Activated CD4-positive, alpha-beta memory T cell treated with anti-CD3 and anti-CD28 coated beads, Interleukin-2, amount 10 ng/mL, durations not matched to agents 7 days and 5 days (primary cell): Measurements from ENCODE around the gene MRGPRG. TPM values are rescaled to one million over a fixed set of nuclear protein-coding genes. Genes with fewer than 3 reads are reported as not detected.

Experiments
- CTCF ChIA-PET: fragments of 350-600 bp; sonication (Branson Sonifier 250); formaldehyde crosslinking; loops from one replicate; lab custom pipeline; 2021; ENCODE audit warnings: antibody characterized with exemption, inconsistent platforms; lab: Charles Lee
- POLR2A ChIA-PET: fragments of 350-600 bp; sonication (Branson Sonifier 250); formaldehyde crosslinking; loops from one replicate; lab custom pipeline; 2021; ENCODE audit warnings: antibody characterized with exemption; lab: Charles Lee
- DNase-seq: peaks from one replicate; pipeline ENCODE4 v3.0.0-alpha.2; 2020
- H3K27ac Mint-ChIP-seq: one replicate; pipeline ENCODE4 v1.8.0; 2021; ENCODE audit warnings: mild to moderate bottlenecking, mixed read lengths
- H3K27me3 Mint-ChIP-seq: one replicate; pipeline ENCODE4 v1.8.0; 2021; ENCODE audit warnings: mixed read lengths
- H3K36me3 Mint-ChIP-seq: one replicate; pipeline ENCODE4 v1.8.0; 2021; ENCODE audit warnings: low read depth, mixed read lengths
- H3K4me1 Mint-ChIP-seq: one replicate; pipeline ENCODE4 v1.8.0; 2021; ENCODE audit warnings: mixed read lengths
- H3K4me3 Mint-ChIP-seq: one replicate; pipeline ENCODE4 v1.8.0; 2021; ENCODE audit warnings: mild to moderate bottlenecking, mixed read lengths
- H3K9me3 Mint-ChIP-seq: one replicate; pipeline ENCODE4 v1.8.0; 2021; ENCODE audit warnings: mixed read lengths
- total RNA-seq, 2 experiments: library from RNA; stranded (reverse); gene quantifications; one replicate each; pipeline ENCODE4 v1.2.3, GENCODE V29; 2021

MRGPRG gene
- total RNA-seq, 2 experiments from 2014 or later: not detected

GRCh38 chr11:3199537-3200295 lies 18.9 kb downstream of the MRGPRG start:
- CTCF ChIA-PET: no interaction called here
- no peak overlapping the region for H3K4me3 Mint-ChIP-seq
- no peak overlapping the region for H3K27ac Mint-ChIP-seq
- H3K27me3 Mint-ChIP-seq: peaks cover 6% of the 10 kb centered on the region
- no peaks in the 10 kb centered on the region for H3K4me1 Mint-ChIP-seq
- DNase-seq: no peak
- no peaks in the 10 kb centered on the region for H3K36me3 Mint-ChIP-seq
- POLR2A ChIA-PET: no interaction called here
- H3K9me3 Mint-ChIP-seq: no peaks in the 10 kb centered on the region

- ChIA-PET CTCF (no interaction called here), POLR2A (no interaction called here)
- no peak for DNase-seq
- H3K4me3 Mint-ChIP-seq: no peak overlapping the region
- H3K9me3 Mint-ChIP-seq: no peaks in the 10 kb centered on the region
- no peaks in the 10 kb centered on the region for H3K36me3 Mint-ChIP-seq
- no peak overlapping the region for H3K27ac Mint-ChIP-seq
- H3K27me3 Mint-ChIP-seq: peaks cover 6% of the 10 kb centered on the region
- H3K4me1 Mint-ChIP-seq: no peaks in the 10 kb centered on the region
Measured at GRCh38 chr11:3198815-3199214, 19.8 kb downstream of the MRGPRG start.

DNA sequence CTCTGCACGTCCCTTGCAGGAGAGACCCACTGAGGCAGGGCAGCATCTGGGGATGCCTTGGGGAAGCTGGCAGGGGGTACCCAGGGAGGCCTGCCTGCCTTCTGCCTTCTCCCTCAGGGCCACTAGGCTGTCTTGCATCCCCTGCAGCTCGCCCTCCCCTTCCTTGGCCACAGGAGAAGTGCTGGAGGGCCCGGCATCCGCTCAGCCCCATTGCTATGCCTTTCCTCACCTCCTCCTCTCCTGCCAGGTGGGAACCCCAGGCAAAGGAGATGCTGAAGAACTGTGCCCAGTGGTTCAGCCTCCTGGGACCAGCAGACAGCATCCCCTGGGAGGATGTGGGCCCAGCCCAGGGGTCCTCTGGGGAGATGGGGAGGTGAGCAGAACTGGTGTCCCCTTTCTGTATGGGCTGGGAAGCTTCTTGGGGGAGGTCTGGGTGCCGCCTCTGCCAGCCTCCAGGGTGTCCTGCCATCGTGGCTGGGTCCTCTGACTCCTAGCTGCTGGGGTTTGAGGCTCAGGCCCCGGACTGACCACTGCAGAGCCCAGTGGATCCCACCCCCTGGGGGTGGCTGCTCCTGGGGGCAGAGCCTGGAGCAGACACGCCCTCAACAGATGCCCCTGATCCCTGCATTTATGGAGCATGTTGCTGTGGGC lies 20.6 kb downstream of the MRGPRG start:
- no peaks in the 10 kb centered on the region for H3K4me1 Mint-ChIP-seq
- H3K27me3 Mint-ChIP-seq: peaks cover 4% of the 10 kb centered on the region
- no peak for DNase-seq
- H3K4me3 Mint-ChIP-seq: no peak overlapping the region
- H3K36me3 Mint-ChIP-seq: no peaks in the 10 kb centered on the region
- H3K9me3 Mint-ChIP-seq: no peaks in the 10 kb centered on the region
- ChIA-PET CTCF (no interaction called here), POLR2A (no interaction called here)
- H3K27ac Mint-ChIP-seq: no peak overlapping the region

- DNase-seq: no peak
- Mint-ChIP-seq H3K9me3 (no peaks in the 10 kb centered on the region), H3K27me3 (no peaks in the 10 kb centered on the region), H3K4me1 (no peaks in the 10 kb centered on the region), H3K36me3 (no peaks in the 10 kb centered on the region), H3K27ac (no peak overlapping the region), H3K4me3 (no peak overlapping the region)
- POLR2A ChIA-PET: no interaction called here
- CTCF ChIA-PET: no interaction called here
Measured at GRCh38 chr11:3197044-3197695, 21.4 kb downstream of the MRGPRG start.

DNA sequence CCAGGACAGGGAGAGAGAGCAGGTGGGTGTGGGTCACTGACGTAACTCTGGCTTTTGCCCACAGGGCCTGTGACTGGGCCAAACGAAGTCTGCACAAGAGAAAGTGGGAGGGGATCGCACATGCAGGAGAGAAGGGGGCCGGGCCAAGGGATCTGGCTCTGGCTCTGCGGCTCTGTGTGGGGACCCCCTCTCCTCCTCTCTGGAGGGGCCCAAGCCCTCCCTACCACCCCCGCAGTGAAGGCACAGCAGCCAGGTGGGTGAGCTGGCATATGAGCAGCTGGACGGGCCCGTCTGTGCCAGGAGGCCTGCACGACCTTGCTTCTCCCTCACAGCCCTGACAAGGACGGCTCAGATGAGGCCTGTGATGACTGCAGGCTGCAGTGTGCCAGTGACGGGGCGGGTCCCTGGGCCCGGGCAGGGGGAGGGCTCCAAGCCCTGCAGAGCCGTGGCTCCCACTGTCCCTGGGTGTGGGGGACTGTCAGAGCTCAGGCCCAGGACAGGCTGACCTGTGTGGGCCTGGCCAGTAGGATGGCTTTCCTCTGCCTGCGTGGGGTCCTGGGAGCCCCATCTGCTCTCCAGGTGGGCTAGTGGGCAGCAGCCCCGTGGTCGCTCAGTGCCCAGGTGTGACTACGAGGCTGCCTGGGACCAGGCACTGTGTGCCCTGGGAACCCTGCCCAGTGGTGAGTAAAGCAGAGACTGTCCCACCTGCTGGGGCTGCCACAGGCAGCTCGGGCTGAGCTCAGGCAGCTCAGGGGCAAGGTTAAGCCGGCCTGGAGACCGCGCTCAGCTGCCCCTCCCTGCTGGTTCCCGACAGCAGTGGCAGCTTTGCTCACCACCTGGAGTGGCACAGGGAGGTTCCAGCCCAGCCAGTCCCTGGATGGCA lies 22.2 kb downstream of the MRGPRG start:
- ChIA-PET CTCF (no interaction called here), POLR2A (no interaction called here)
- Mint-ChIP-seq H3K9me3 (no peaks in the 10 kb centered on the region), H3K27ac (no peak overlapping the region), H3K36me3 (no peaks in the 10 kb centered on the region), H3K4me1 (no peaks in the 10 kb centered on the region), H3K4me3 (no peak overlapping the region), H3K27me3 (no peaks in the 10 kb centered on the region)
- no peak for DNase-seq

GRCh38 chr11:3195251-3196160 lies 23.1 kb downstream of the MRGPRG start:
- DNase-seq: no peak
- no peaks in the 10 kb centered on the region for H3K4me1 Mint-ChIP-seq
- no peak overlapping the region for H3K27ac Mint-ChIP-seq
- H3K9me3 Mint-ChIP-seq: no peaks in the 10 kb centered on the region
- H3K27me3 Mint-ChIP-seq: no peaks in the 10 kb centered on the region
- CTCF ChIA-PET: no interaction called here
- H3K4me3 Mint-ChIP-seq: no peak overlapping the region
- H3K36me3 Mint-ChIP-seq: no peaks in the 10 kb centered on the region
- POLR2A ChIA-PET: no interaction called here

DNA sequence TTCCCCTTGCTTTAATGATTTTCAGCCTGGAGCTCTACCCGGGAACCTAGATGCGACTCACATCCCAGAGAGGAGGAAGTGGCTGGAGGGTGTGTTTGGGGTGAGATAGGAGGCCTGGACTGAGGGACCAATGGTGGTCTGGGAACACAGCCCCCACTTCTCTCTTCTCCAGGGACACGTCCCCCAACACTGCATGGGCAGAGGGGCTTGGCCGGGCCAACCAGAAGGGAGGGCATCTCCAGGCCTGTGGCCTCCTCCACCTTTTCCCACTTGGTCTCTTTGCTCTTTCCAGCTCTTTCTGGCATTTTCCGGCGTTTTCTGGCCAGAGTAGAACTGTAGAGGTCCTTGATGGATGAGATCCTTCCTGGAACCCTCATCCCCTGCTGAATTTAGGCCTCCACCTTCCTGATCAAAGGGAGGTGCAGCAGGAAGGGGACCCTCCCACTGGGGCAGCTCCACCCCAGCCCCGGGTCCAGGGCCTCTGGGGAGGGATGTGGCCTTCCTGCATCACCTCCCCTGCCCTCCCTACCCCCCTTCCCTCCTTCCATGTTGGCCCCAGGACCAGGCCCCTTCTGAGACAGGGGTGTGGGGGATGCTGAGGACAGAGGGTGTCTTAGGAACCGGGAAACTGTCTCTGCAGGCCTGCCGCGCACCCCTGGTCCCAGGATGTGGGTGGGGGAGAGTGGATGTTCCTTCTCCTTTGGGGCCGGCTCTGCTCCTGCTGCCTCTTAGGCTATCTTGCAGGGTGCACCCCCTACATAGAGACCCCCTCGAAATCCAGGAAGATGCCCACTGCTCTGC lies 24.4 kb downstream of the MRGPRG start:
- ChIA-PET POLR2A (no interaction called here), CTCF (no interaction called here)
- Mint-ChIP-seq H3K4me3 (no peak overlapping the region), H3K27ac (no peak overlapping the region), H3K27me3 (no peaks in the 10 kb centered on the region), H3K9me3 (no peaks in the 10 kb centered on the region), H3K36me3 (no peaks in the 10 kb centered on the region), H3K4me1 (no peaks in the 10 kb centered on the region)
- no peak for DNase-seq

DNA sequence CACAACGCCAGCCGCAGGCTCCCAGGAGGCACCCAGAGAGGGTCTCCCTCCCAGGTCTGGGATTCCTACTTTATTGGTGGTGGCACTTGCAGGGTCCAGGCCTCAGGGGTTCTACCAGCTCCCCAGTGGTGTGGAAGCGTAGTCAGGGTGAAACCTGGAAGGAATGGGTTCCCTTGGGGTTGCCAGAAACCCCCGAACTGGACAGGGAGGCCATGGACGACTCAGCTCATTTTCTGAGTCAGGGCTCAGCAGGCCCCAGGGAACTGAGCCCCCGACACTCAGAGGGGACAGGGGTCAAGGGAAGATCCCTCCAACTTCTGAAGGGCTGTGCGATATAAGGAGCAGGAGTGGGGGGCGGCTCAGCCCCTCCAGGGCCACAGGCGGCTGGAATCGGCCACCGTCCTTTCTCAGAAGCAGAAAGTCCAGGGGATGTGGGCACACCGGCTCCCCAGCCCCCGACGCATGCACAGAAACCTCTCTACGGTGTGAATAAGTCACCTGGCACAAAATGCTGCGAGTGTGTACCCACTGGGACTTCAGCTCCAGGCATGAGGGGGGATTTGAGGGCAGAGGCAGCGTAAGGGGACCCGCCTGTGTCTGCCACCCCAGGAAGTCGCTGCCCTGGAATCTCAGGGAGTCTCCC lies 25.1 kb downstream of the MRGPRG start:
- DNase-seq: no peak
- ChIA-PET CTCF (no interaction called here), POLR2A (no interaction called here)
- no peaks in the 10 kb centered on the region for H3K4me1 Mint-ChIP-seq
- H3K4me3 Mint-ChIP-seq: no peak overlapping the region
- H3K9me3 Mint-ChIP-seq: no peaks in the 10 kb centered on the region
- no peak overlapping the region for H3K27ac Mint-ChIP-seq
- H3K27me3 Mint-ChIP-seq: no peaks in the 10 kb centered on the region
- H3K36me3 Mint-ChIP-seq: no peaks in the 10 kb centered on the region

GRCh38 chr11:3192511-3193372 lies 25.9 kb downstream of the MRGPRG start:
- Mint-ChIP-seq H3K4me3 (no peak overlapping the region), H3K27ac (no peak overlapping the region), H3K9me3 (no peaks in the 10 kb centered on the region), H3K36me3 (no peaks in the 10 kb centered on the region), H3K4me1 (no peaks in the 10 kb centered on the region), H3K27me3 (no peaks in the 10 kb centered on the region)
- ChIA-PET POLR2A (no interaction called here), CTCF (no interaction called here)
- DNase-seq: no peak

DNA sequence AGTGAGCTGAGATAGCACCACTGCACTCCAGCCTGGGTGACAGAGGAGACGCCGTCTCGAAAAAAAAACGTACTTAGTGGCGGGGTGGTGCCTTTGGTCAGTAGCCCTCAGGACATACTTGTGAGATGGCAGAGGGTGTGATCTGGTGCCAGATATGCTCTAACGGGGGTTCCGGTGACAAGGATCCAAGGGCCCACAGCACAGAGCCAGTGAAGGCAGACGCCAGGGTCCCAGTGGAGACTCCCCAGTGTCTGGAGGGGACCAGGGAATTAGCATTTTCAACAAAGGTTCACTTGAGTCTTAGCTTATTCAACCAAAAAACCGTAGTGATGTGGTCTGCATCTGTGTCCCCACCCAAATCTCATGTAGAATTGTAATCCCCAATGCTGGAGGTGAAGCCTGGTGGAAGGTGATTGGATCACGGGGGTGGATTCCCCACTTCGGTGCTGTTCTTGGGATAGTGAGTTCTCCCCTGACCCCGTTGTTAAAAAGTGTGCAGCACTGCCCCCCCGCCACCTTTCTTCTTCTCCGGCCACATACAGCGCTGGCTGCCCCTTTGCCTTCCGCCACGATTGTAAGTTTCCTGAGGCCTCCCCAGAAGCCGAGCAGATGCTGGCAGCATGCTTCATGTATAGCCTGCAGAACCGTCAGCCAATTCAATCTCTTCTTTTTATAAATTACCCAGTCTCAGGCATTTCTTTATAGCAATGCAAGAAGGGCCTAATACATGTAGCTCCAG lies 26.9 kb downstream of the MRGPRG start:
- Mint-ChIP-seq H3K27me3 (no peaks in the 10 kb centered on the region), H3K4me1 (no peaks in the 10 kb centered on the region), H3K36me3 (no peaks in the 10 kb centered on the region), H3K27ac (no peak overlapping the region), H3K9me3 (no peaks in the 10 kb centered on the region), H3K4me3 (no peak overlapping the region)
- no peak for DNase-seq
- POLR2A ChIA-PET: no interaction called here
- CTCF ChIA-PET: no interaction called here
